ENCODE results near the gene GRIP2.
A peak's percentile ranks its signal among the peaks of the same experiment; 100 is the strongest.

The GRIP2 gene

GRCh38 chr3:14528081-14528480 lies 12.1 kb downstream of the GRIP2 start:
- no peak for DNase-seq (ENCODE audit: low read depth)
- H3K4me3 ChIP-seq (ENCODE audit: low read length): no peak overlapping the region
- no peak for TF ChIP-seq CTCF (conservative IDR thresholded peaks at IDR 0.05; ENCODE audit: low read length)

GRCh38 chr3:14525685-14526631 lies 14.2 kb downstream of the GRIP2 start:
- TF ChIP-seq CTCF (conservative IDR thresholded peaks at IDR 0.05; ENCODE audit: low read length): no peak
- H3K4me3 ChIP-seq (ENCODE audit: low read length): peak overlapping the region; percentile 28
- peak; percentile 56 for DNase-seq (ENCODE audit: low read depth)

- H3K4me3 ChIP-seq (ENCODE audit: low read length): no peak overlapping the region
- DNase-seq (ENCODE audit: low read depth): no peak
These were observed 15.1 kb downstream of the GRIP2 start for GRCh38 chr3:14524920-14525660.

GRCh38 chr3:14524311-14524711 lies 15.8 kb downstream of the GRIP2 start:
- no peak overlapping the region for H3K4me3 ChIP-seq (ENCODE audit: low read length)
- TF ChIP-seq CTCF (conservative IDR thresholded peaks at IDR 0.05; ENCODE audit: low read length): no peak
- DNase-seq (ENCODE audit: low read depth): no peak

More at GRCh38 chr3:14524920-14525660, 15.1 kb downstream of the GRIP2 start:
- no peak for TF ChIP-seq CTCF (conservative IDR thresholded peaks at IDR 0.05; ENCODE audit: low read length)

GRCh38 chr3:14523792-14524191 lies 16.4 kb downstream of the GRIP2 start:
- no peak overlapping the region for H3K4me3 ChIP-seq (ENCODE audit: low read length)
- no peak for TF ChIP-seq CTCF (conservative IDR thresholded peaks at IDR 0.05; ENCODE audit: low read length)
- peak; percentile 20 for DNase-seq (ENCODE audit: low read depth)

- no peak overlapping the region for H3K4me3 ChIP-seq (ENCODE audit: low read length)
These were observed 17.4 kb downstream of the GRIP2 start for GRCh38 chr3:14522768-14523167.

More at GRCh38 chr3:14522768-14523167, 17.4 kb downstream of the GRIP2 start:
- DNase-seq (ENCODE audit: low read depth): no peak
- no peak for TF ChIP-seq CTCF (conservative IDR thresholded peaks at IDR 0.05; ENCODE audit: low read length)

All from AG10803 (cell line).